Neural progenitor cell (in vitro differentiated cells): ENCODE measurements around the gene ELAPOR1. TPM values are rescaled to one million over a fixed set of nuclear protein-coding genes. Genes with fewer than 3 reads are reported as not detected.

Source experiments
- DNase-seq: peaks from one replicate; pipeline ENCODE4 v3.0.0-alpha.2; 2016; ENCODE audit warnings: low spot score
- H2AFZ ChIP-seq: fragments of 200-600 bp; sonication (generic); replicated peaks from 2 replicates; pipeline ENCODE4 v1.6.1; 2016; ENCODE audit warnings: antibody characterized with exemption
- H3F3A ChIP-seq: fragments of 200-600 bp; sonication (generic); 2 replicates; pipeline ENCODE4 v1.6.1; 2016; ENCODE audit warnings: antibody characterized with exemption, low read depth
- H3K27ac ChIP-seq: fragments of 200-600 bp; sonication (generic); 2 replicates; pipeline ENCODE4 v1.5.1; 2016; ENCODE audit warnings: mild to moderate bottlenecking
- H3K27me3 ChIP-seq: fragments of 200-600 bp; sonication (generic); 2 replicates; pipeline ENCODE4 v1.6.1; 2016; ENCODE audit warnings: mild to moderate bottlenecking, moderate library complexity
- H3K36me3 ChIP-seq: fragments of 200-600 bp; sonication (generic); 2 replicates; pipeline ENCODE4 v1.5.1; 2016
- H3K4me1 ChIP-seq: fragments of 200-600 bp; sonication (generic); 2 replicates; pipeline ENCODE4 v1.6.1; 2016; ENCODE audit warnings: mixed run types
- H3K4me2 ChIP-seq: fragments of 200-600 bp; sonication (generic); 2 replicates; pipeline ENCODE4 v1.6.1; 2016
- H3K4me3 ChIP-seq: fragments of 200-600 bp; sonication (generic); 2 replicates; pipeline ENCODE4 v1.5.1; 2016
- H3K79me2 ChIP-seq: fragments of 200-600 bp; sonication (generic); 2 replicates; pipeline ENCODE4 v1.6.1; 2016; ENCODE audit warnings: low read depth
- H3K9ac ChIP-seq: fragments of 200-600 bp; sonication (generic); 2 replicates; pipeline ENCODE4 v1.6.1; 2016
- H3K9me3 ChIP-seq: fragments of 200-600 bp; sonication (generic); 2 replicates; pipeline ENCODE4 v1.5.1; 2016; ENCODE audit warnings: low read depth
- H4K20me1 ChIP-seq: fragments of 200-600 bp; sonication (generic); 2 replicates; pipeline ENCODE4 v1.6.1; 2016; ENCODE audit warnings: low read depth
- H3K27ac Mint-ChIP-seq: 3 replicates; pipeline ENCODE4 v1.8.0; 2021; ENCODE audit warnings: mixed read lengths
- H3K27me3 Mint-ChIP-seq: 2 replicates; pipeline ENCODE4 v1.8.0; 2022; ENCODE audit warnings: low read depth, mild to moderate bottlenecking, inconsistent platforms, moderate library complexity, mixed read lengths; ENCODE audit not compliant: insufficient read depth
- H3K36me3 Mint-ChIP-seq: 3 replicates; pipeline ENCODE4 v1.8.0; 2021; ENCODE audit warnings: mixed read lengths
- H3K4me1 Mint-ChIP-seq: 3 replicates; pipeline ENCODE4 v1.8.0; 2021; ENCODE audit warnings: mixed read lengths
- H3K4me3 Mint-ChIP-seq: 3 replicates; pipeline ENCODE4 v1.8.0; 2021; ENCODE audit warnings: mild to moderate bottlenecking, moderate library complexity, mixed read lengths
- H3K9me3 Mint-ChIP-seq: 3 replicates; pipeline ENCODE4 v1.8.0; 2020; ENCODE audit warnings: mixed read lengths
- EZH2 ChIP-seq: fragments of 200-600 bp; sonication (generic); IDR thresholded peaks from 2 replicates; pipeline ENCODE4 v1.6.1; 2017; ENCODE audit warnings: antibody characterized with exemption, mild to moderate bottlenecking, moderate library complexity
- EZH2phosphoT487 ChIP-seq: fragments of 200-600 bp; sonication (generic); IDR thresholded peaks from 2 replicates; pipeline ENCODE4 v1.6.1; 2017; ENCODE audit warnings: antibody characterized with exemption
- total RNA-seq: library from RNA; depleted of rRNA; stranded (reverse); fragments of >200 nt; gene quantifications from 2 replicates; pipeline ENCODE4 v1.2.3, GENCODE V29; 2015; ENCODE audit warnings: low replicate concordance
- TF ChIP-seq, protein P1 (sequence below): fragments of 200-600 bp; sonication (generic); IDR thresholded peaks from 2 replicates; pipeline ENCODE4 v1.5.1; 2017; ENCODE audit warnings: antibody characterized with exemption, mild to moderate bottlenecking

The ELAPOR1 gene
- total RNA-seq, 1 donor from 2014 or later = 1.5 TPM

DNA sequence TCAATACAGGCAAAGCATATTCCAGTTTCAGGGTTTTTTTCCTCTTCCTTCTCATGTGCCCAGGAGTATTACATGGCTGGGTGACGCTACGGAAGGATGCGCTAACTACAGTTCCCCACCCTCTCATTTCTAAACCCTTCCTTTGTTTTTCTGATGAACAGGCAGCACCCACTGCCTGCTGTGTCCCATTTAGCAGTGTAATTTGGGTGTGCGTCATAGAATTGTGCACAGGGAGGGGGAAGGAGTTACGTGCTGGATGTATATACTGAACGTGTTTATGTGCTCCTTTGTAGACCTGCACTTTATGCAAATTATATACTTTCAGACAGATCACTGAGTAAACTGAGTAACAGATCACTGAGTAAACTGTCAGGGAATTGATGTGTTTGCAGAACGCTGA, 44.5 kb downstream of the ELAPOR1 start:
- no peak for DNase-seq
- no peaks in the 10 kb centered on the region for H3F3A ChIP-seq
- no peak overlapping the region for H3K9ac ChIP-seq
- no peak overlapping the region for H3K4me3 ChIP-seq
- no peaks in the 10 kb centered on the region for H3K36me3 ChIP-seq
- no peaks in the 10 kb centered on the region for H3K4me1 ChIP-seq
- H3K9me3 ChIP-seq = no peaks in the 10 kb centered on the region
- H2AFZ ChIP-seq = no peak overlapping the region
- Mint-ChIP-seq H3K4me3 (no peak overlapping the region), H3K27ac (no peak overlapping the region), H3K36me3 (no peaks in the 10 kb centered on the region), H3K27me3 (peaks cover 7% of the 10 kb centered on the region), H3K9me3 (peaks cover under 1% of the 10 kb centered on the region), H3K4me1 (peaks cover 25% of the 10 kb centered on the region)
- no peak overlapping the region for H3K4me2 ChIP-seq
- no peaks in the 10 kb centered on the region for H4K20me1 ChIP-seq
- H3K27ac ChIP-seq = no peak overlapping the region
- H3K79me2 ChIP-seq = no peaks in the 10 kb centered on the region
- no peaks in the 10 kb centered on the region for H3K27me3 ChIP-seq
- TF ChIP-seq EZH2phosphoT487 = no peak
- TF ChIP-seq, protein P1, sequence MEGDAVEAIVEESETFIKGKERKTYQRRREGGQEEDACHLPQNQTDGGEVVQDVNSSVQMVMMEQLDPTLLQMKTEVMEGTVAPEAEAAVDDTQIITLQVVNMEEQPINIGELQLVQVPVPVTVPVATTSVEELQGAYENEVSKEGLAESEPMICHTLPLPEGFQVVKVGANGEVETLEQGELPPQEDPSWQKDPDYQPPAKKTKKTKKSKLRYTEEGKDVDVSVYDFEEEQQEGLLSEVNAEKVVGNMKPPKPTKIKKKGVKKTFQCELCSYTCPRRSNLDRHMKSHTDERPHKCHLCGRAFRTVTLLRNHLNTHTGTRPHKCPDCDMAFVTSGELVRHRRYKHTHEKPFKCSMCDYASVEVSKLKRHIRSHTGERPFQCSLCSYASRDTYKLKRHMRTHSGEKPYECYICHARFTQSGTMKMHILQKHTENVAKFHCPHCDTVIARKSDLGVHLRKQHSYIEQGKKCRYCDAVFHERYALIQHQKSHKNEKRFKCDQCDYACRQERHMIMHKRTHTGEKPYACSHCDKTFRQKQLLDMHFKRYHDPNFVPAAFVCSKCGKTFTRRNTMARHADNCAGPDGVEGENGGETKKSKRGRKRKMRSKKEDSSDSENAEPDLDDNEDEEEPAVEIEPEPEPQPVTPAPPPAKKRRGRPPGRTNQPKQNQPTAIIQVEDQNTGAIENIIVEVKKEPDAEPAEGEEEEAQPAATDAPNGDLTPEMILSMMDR = no peak
- TF ChIP-seq EZH2 = no peak

DNA sequence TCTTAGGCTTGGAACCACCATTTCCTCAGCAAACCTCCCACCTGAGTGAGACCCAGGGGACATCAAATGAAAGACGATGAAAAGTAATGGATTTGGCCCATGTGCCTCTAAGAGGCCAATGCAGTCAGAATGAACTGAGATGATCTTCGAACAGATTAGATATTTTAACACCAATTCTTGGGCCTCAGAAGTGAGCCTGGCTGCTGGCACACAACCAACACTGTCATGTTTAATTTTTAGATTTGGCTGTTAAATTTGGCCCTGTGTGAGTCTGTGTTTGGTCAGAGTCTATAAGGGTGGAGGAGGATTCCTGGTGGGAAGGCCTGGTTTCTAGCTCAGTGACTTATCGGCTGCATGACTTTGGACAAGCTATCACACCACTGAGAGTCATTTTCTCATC, 45.4 kb downstream of the ELAPOR1 start:
- Mint-ChIP-seq H3K36me3 (no peaks in the 10 kb centered on the region), H3K9me3 (no peaks in the 10 kb centered on the region), H3K4me1 (peaks cover 24% of the 10 kb centered on the region), H3K4me3 (no peak overlapping the region), H3K27ac (no peak overlapping the region), H3K27me3 (peaks cover 7% of the 10 kb centered on the region)
- TF ChIP-seq EZH2phosphoT487 = no peak
- Histone ChIP-seq H3K36me3 (no peaks in the 10 kb centered on the region), H3F3A (no peaks in the 10 kb centered on the region), H3K27me3 (no peaks in the 10 kb centered on the region), H2AFZ (no peak overlapping the region), H3K27ac (no peak overlapping the region), H3K79me2 (no peaks in the 10 kb centered on the region), H3K4me2 (no peak overlapping the region), H3K4me1 (no peaks in the 10 kb centered on the region), H3K9ac (no peak overlapping the region), H3K4me3 (no peak overlapping the region), H4K20me1 (no peaks in the 10 kb centered on the region), H3K9me3 (no peaks in the 10 kb centered on the region)
- no peak for DNase-seq

DNA sequence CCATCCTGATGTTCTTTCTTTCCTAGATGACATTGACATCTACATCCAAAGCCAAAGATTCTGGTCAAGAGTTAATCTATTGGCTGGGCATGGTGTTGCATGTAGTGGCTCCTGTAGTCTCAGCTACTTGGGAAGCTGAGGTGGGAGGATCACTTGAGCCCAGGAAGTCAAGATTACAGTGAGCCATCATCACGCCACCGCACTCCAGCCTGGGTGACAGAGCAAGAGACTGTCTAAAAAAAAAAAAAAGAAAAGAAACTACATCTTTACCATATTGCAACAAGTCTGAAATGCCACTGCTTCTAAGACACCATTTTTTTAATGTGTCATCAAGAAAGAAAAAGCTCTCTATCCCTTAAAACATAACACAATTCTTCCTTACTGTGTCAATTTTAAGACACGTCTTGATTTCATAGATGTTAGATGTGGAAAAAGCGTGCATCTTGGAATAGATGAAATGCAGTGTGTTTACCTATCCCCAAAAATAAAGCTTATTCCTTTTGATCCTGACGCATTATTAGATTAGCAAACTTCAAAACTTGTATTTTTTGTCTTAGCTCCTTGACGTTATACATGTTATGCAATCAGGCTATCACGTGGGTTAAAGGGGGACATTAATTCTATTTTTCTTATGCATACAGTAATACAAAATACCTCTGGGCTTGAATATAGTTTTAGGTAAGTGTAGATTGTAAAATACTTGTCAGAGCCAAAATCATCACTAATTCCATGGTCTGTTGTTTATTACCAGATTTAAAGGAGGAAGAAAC, 46.3 kb downstream of the ELAPOR1 start:
- no peaks in the 10 kb centered on the region for H3K36me3 Mint-ChIP-seq
- Histone ChIP-seq H2AFZ (no peak overlapping the region), H3K27me3 (no peaks in the 10 kb centered on the region), H3K4me2 (no peak overlapping the region), H3K9me3 (no peaks in the 10 kb centered on the region), H4K20me1 (no peaks in the 10 kb centered on the region), H3F3A (no peaks in the 10 kb centered on the region), H3K4me3 (no peak overlapping the region), H3K79me2 (no peaks in the 10 kb centered on the region), H3K27ac (no peak overlapping the region), H3K4me1 (no peaks in the 10 kb centered on the region), H3K36me3 (no peaks in the 10 kb centered on the region), H3K9ac (no peak overlapping the region)
- H3K9me3 Mint-ChIP-seq = no peaks in the 10 kb centered on the region
- H3K4me3 Mint-ChIP-seq = no peak overlapping the region
- DNase-seq = no peak
- H3K4me1 Mint-ChIP-seq = peaks cover 18% of the 10 kb centered on the region
- no peak overlapping the region for H3K27ac Mint-ChIP-seq
- H3K27me3 Mint-ChIP-seq = peaks cover 5% of the 10 kb centered on the region
- TF ChIP-seq EZH2phosphoT487 (no peak), EZH2 (no peak)
- TF ChIP-seq, protein P1 = no peak
